Activated naive CD4-positive, alpha-beta T cell treated with anti-CD3 and anti-CD28 coated beads, Interleukin-2, amount 50 U/mL, for 72 hours (primary cell): ENCODE measurements around the gene IPPK. TPM values are rescaled to one million over a fixed set of nuclear protein-coding genes. Genes with fewer than 3 reads are reported as not detected.
A peak's percentile ranks its signal among the peaks of the same experiment; 100 is the strongest.

Experiments
- ATAC-seq, 2 donors: fragments of 150-1000 bp; cut with Tn5 transposase; 2 replicates each; pipeline ENCODE4 v1.10.0; 2021; ENCODE audit warnings: mild to moderate bottlenecking in 2 of 2, moderate library complexity in 2 of 2
- DNase-seq, 2 donors: peaks; one replicate each; pipeline ENCODE4 v3.0.0; 2021 to 2022; ENCODE audit warnings: low spot score in 2 of 2
- H3K27ac Mint-ChIP-seq, 2 donors: one replicate each; pipeline ENCODE4 v1.8.0; 2022; ENCODE audit warnings: mild to moderate bottlenecking in 2 of 2, mixed read lengths in 2 of 2
- H3K36me3 Mint-ChIP-seq, 2 donors: one replicate each; pipeline ENCODE4 v1.8.0; 2022; ENCODE audit warnings: mixed read lengths in 2 of 2
- H3K9me3 Mint-ChIP-seq, 2 donors: one replicate each; pipeline ENCODE4 v1.8.0; 2022; ENCODE audit warnings: mixed read lengths in 2 of 2
- total RNA-seq, 2 donors: library from RNA; stranded (reverse); gene quantifications; one replicate each; pipeline ENCODE4 v1.2.3, GENCODE V29; 2022

The IPPK gene
- total RNA-seq, 2 donors from 2014 or later: 14.0 to 14.1 TPM

- DNase-seq (no peak), ATAC-seq (no peak)
- peaks cover 4 to 9% of the 10 kb centered on the region in 2 donors for H3K36me3 Mint-ChIP-seq
- H3K27ac Mint-ChIP-seq: no peak overlapping the region
- no peaks in the 10 kb centered on the region for H3K9me3 Mint-ChIP-seq
Observed at GRCh38 chr9:92707530-92707929, 37.6 kb upstream of the IPPK start.

- peak; percentile 90 to 91 for ATAC-seq
- H3K36me3 Mint-ChIP-seq: peaks cover 0 to 9% of the 10 kb centered on the region in 2 donors
Observed at GRCh38 chr9:92706218-92706940, 36.4 kb upstream of the IPPK start.

GRCh38 chr9:92704528-92704927 lies 34.6 kb upstream of the IPPK start:
- H3K9me3 Mint-ChIP-seq: peaks cover 0 to 3% of the 10 kb centered on the region in 2 donors
- ATAC-seq (no peak), DNase-seq (no peak)
- peak overlapping the region in 1 of 2 donors; percentile 6 for H3K27ac Mint-ChIP-seq
- H3K36me3 Mint-ChIP-seq: peaks cover 0 to 5% of the 10 kb centered on the region in 2 donors

More at GRCh38 chr9:92706218-92706940, 36.4 kb upstream of the IPPK start:
- peak in 1 of 2 donors; percentile 58 for DNase-seq
- H3K9me3 Mint-ChIP-seq: no peaks in the 10 kb centered on the region
- H3K27ac Mint-ChIP-seq: peak overlapping the region; percentile 10 to 11

GRCh38 chr9:92696619-92697018 lies 26.7 kb upstream of the IPPK start:
- Mint-ChIP-seq H3K36me3 (peaks cover 5 to 22% of the 10 kb centered on the region in 2 donors), H3K9me3 (peaks cover 31 to 47% of the 10 kb centered on the region in 2 donors), H3K27ac (no peak overlapping the region)
- no peak for DNase-seq
- no peak for ATAC-seq

- ATAC-seq: no peak
- peaks cover 9 to 13% of the 10 kb centered on the region in 2 donors for H3K9me3 Mint-ChIP-seq
- no peak overlapping the region for H3K27ac Mint-ChIP-seq
- no peaks in the 10 kb centered on the region for H3K36me3 Mint-ChIP-seq
- no peak for DNase-seq
Observed at GRCh38 chr9:92686954-92687353, 17.0 kb upstream of the IPPK start.

GRCh38 chr9:92685022-92685421 lies 15.1 kb upstream of the IPPK start:
- H3K27ac Mint-ChIP-seq: no peak overlapping the region
- no peaks in the 10 kb centered on the region for H3K36me3 Mint-ChIP-seq
- no peak for ATAC-seq
- no peak for DNase-seq
- H3K9me3 Mint-ChIP-seq: peaks cover 2 to 3% of the 10 kb centered on the region in 2 donors

- ATAC-seq (no peak), DNase-seq (no peak)
- H3K27ac Mint-ChIP-seq: no peak overlapping the region
- H3K9me3 Mint-ChIP-seq: no peaks in the 10 kb centered on the region
- no peaks in the 10 kb centered on the region for H3K36me3 Mint-ChIP-seq
Observed at GRCh38 chr9:92682269-92682668, 12.3 kb upstream of the IPPK start.

GRCh38 chr9:92680166-92681119 lies 10.5 kb upstream of the IPPK start:
- ATAC-seq (no peak), DNase-seq (no peak)

GRCh38 chr9:92679413-92680165 lies 9.7 kb upstream of the IPPK start:
- Mint-ChIP-seq H3K27ac (no peak overlapping the region), H3K36me3 (no peaks in the 10 kb centered on the region), H3K9me3 (no peaks in the 10 kb centered on the region)
- ATAC-seq: no peak
- no peak for DNase-seq

More at GRCh38 chr9:92680166-92681119, 10.5 kb upstream of the IPPK start:
- H3K9me3 Mint-ChIP-seq: no peaks in the 10 kb centered on the region
- H3K27ac Mint-ChIP-seq: no peak overlapping the region
- no peaks in the 10 kb centered on the region for H3K36me3 Mint-ChIP-seq

- DNase-seq (peak in 1 of 2 donors; percentile 45), ATAC-seq (no peak)
- Mint-ChIP-seq H3K36me3 (peaks cover 5 to 15% of the 10 kb centered on the region in 2 donors), H3K9me3 (no peaks in the 10 kb centered on the region), H3K27ac (peak overlapping the region; percentile 84 to 97)
Observed at GRCh38 chr9:92671323-92671722, 1.4 kb upstream of the IPPK start.

- DNase-seq (peak in 1 of 2 donors; percentile 35), ATAC-seq (peak in 1 of 2 donors; percentile 8)
- H3K36me3 Mint-ChIP-seq: peaks cover 5 to 15% of the 10 kb centered on the region in 2 donors
- H3K9me3 Mint-ChIP-seq: no peaks in the 10 kb centered on the region
- H3K27ac Mint-ChIP-seq: peak overlapping the region; percentile 85 to 97
Observed at GRCh38 chr9:92669527-92669889, 423 bp downstream of the IPPK start.

- H3K27ac Mint-ChIP-seq: peak overlapping the region; percentile 85 to 97
- H3K9me3 Mint-ChIP-seq: no peaks in the 10 kb centered on the region
- peak; percentile 21 to 60 for DNase-seq
- peak in 1 of 2 donors; percentile 16 for ATAC-seq
- H3K36me3 Mint-ChIP-seq: peaks cover 5 to 15% of the 10 kb centered on the region in 2 donors
Observed at GRCh38 chr9:92668746-92669526, 995 bp downstream of the IPPK start.

GRCh38 chr9:92666912-92667532 lies 2.9 kb downstream of the IPPK start:
- Mint-ChIP-seq H3K36me3 (peaks cover 5 to 16% of the 10 kb centered on the region in 2 donors), H3K9me3 (no peaks in the 10 kb centered on the region), H3K27ac (peak overlapping the region in 1 of 2 donors; percentile 47)
- peak in 1 of 2 donors; percentile 38 for DNase-seq
- ATAC-seq: no peak

GRCh38 chr9:92666236-92666635 lies 3.7 kb downstream of the IPPK start:
- peak overlapping the region; percentile 47 to 81 for H3K27ac Mint-ChIP-seq
- DNase-seq: peak in 1 of 2 donors; percentile 46
- H3K36me3 Mint-ChIP-seq: peaks cover 5 to 16% of the 10 kb centered on the region in 2 donors
- H3K9me3 Mint-ChIP-seq: no peaks in the 10 kb centered on the region
- no peak for ATAC-seq

- ATAC-seq (no peak), DNase-seq (no peak)
- H3K9me3 Mint-ChIP-seq: no peaks in the 10 kb centered on the region
- H3K36me3 Mint-ChIP-seq: peaks cover 5 to 16% of the 10 kb centered on the region in 2 donors
- peak overlapping the region; percentile 47 to 81 for H3K27ac Mint-ChIP-seq
Observed at GRCh38 chr9:92665836-92666235, 4.1 kb downstream of the IPPK start.
